Osteocyte (in vitro differentiated cells): ENCODE measurements around the gene INTS1. TPM values are rescaled to one million over a fixed set of nuclear protein-coding genes. Genes with fewer than 3 reads are reported as not detected.
"Not testable (repeated sequence)": the region's sequence is repeated elsewhere in the genome, so short reads cannot be mapped to it uniquely, and the experiment has no call there.

Source experiments
- DNase-seq: peaks from one replicate; pipeline ENCODE4 v3.0.0; 2021; ENCODE audit warnings: mixed read lengths; ENCODE audit not compliant: unreplicated experiment; ENCODE audit errors: extremely low spot score
- H3K27ac Mint-ChIP-seq: one replicate; pipeline ENCODE4 v1.8.0; 2021; ENCODE audit warnings: mild to moderate bottlenecking, mixed read lengths; ENCODE audit not compliant: unreplicated experiment
- H3K27me3 Mint-ChIP-seq: one replicate; pipeline ENCODE4 v1.8.0; 2021; ENCODE audit warnings: mixed read lengths; ENCODE audit not compliant: unreplicated experiment
- H3K36me3 Mint-ChIP-seq: one replicate; pipeline ENCODE4 v1.8.0; 2021; ENCODE audit warnings: mixed read lengths; ENCODE audit not compliant: unreplicated experiment
- H3K4me1 Mint-ChIP-seq: one replicate; pipeline ENCODE4 v1.8.0; 2021; ENCODE audit warnings: mixed read lengths; ENCODE audit not compliant: unreplicated experiment
- H3K4me3 Mint-ChIP-seq: one replicate; pipeline ENCODE4 v1.8.0; 2021; ENCODE audit warnings: mild to moderate bottlenecking, moderate library complexity, mixed read lengths; ENCODE audit not compliant: unreplicated experiment
- H3K9me3 Mint-ChIP-seq: one replicate; pipeline ENCODE4 v1.8.0; 2021; ENCODE audit warnings: mixed read lengths; ENCODE audit not compliant: unreplicated experiment
- total RNA-seq: library from RNA; stranded (reverse); gene quantifications from 2 replicates; pipeline ENCODE4 v1.2.1, GENCODE V29; 2021
- TF ChIP-seq, protein P1 (sequence below): fragments of 200-600 bp; sonication (generic); IDR thresholded peaks from 2 replicates; pipeline ENCODE4 v1.5.0; 2021; ENCODE audit warnings: antibody characterized with exemption, mild to moderate bottlenecking, moderate library complexity

INTS1 gene
- total RNA-seq, 1 donor from 2014 or later, result 121 TPM

DNA sequence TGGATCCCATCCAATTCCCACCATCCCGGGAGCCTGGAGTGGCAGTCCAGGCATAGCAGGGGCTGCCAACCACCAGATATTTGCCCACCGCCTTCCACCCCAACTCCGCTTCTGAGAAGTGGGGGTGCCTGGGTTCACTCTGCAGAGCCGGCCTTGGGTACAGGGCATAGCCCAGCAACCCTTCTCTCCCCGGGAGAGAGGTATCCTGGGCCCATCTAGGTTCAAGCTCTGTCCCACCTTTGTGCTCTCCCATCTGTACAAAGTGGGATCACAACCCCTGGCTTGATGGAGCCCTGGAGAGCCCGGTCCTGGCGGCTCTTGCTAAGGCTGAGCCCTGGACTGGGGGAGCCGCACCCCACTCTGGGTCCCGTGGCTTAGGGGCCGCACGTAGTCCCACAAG, 57.1 kb downstream of the INTS1 start:
- DNase-seq, result no peak
- H3K36me3 Mint-ChIP-seq, result no peaks in the 10 kb centered on the region
- H3K27me3 Mint-ChIP-seq, result no peaks in the 10 kb centered on the region
- no peak overlapping the region for H3K27ac Mint-ChIP-seq
- TF ChIP-seq, protein P1, sequence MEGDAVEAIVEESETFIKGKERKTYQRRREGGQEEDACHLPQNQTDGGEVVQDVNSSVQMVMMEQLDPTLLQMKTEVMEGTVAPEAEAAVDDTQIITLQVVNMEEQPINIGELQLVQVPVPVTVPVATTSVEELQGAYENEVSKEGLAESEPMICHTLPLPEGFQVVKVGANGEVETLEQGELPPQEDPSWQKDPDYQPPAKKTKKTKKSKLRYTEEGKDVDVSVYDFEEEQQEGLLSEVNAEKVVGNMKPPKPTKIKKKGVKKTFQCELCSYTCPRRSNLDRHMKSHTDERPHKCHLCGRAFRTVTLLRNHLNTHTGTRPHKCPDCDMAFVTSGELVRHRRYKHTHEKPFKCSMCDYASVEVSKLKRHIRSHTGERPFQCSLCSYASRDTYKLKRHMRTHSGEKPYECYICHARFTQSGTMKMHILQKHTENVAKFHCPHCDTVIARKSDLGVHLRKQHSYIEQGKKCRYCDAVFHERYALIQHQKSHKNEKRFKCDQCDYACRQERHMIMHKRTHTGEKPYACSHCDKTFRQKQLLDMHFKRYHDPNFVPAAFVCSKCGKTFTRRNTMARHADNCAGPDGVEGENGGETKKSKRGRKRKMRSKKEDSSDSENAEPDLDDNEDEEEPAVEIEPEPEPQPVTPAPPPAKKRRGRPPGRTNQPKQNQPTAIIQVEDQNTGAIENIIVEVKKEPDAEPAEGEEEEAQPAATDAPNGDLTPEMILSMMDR, result no peak
- H3K9me3 Mint-ChIP-seq, result no peaks in the 10 kb centered on the region
- no peak overlapping the region for H3K4me3 Mint-ChIP-seq
- peaks cover 22% of the 10 kb centered on the region for H3K4me1 Mint-ChIP-seq

DNA sequence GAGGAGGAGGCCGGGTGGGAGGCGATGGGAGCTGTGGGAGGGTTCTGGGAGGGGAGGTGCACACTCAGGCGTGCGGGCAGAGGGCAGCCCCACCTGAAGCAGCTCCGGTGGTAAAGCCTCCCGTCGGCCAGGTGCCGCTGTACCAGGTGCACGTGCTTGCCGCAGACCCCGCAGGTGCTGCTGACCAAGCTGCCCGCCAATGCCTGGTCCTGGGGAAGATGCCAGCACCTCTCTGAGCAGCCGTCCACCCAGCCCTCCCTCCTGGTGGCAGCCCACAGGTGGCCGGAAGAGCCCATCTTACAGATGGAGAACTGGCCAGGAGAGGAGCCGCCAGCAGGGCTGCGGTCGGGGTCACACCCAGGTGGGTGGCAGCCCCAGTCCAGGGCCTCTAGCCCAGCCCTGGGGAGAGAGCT, 57.6 kb downstream of the INTS1 start:
- H3K27ac Mint-ChIP-seq, result no peak overlapping the region
- TF ChIP-seq, protein P1, result no peak
- H3K9me3 Mint-ChIP-seq, result no peaks in the 10 kb centered on the region
- peaks cover 20% of the 10 kb centered on the region for H3K4me1 Mint-ChIP-seq
- H3K36me3 Mint-ChIP-seq, result no peaks in the 10 kb centered on the region
- no peak for DNase-seq
- H3K4me3 Mint-ChIP-seq, result no peak overlapping the region
- H3K27me3 Mint-ChIP-seq, result no peaks in the 10 kb centered on the region

DNA sequence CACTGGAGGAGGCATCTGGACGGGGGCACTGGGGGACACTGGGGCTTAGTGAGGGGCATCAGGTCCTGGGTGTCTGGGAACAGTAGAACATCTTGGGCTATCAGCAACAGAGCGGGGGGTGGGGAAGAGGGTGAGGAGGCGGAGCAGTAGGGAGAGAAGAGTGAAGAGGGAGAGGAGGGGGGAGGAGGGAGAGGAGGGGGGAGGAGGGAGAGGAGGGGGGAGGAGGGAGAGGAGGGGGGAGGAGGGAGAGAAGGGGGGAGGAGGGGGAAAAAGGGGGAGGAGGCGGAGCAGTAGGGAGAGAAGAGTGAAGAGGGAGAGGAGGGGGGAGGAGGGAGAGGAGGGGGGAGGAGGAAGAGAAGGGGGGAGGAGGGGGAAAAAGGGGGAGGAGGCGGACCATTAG, 58.2 kb downstream of the INTS1 start:
- H3K4me1 Mint-ChIP-seq, result peaks cover 14% of the 10 kb centered on the region
- not testable (repeated sequence) for H3K27me3 Mint-ChIP-seq, H3K36me3 Mint-ChIP-seq, DNase-seq, H3K4me3 Mint-ChIP-seq, H3K27ac Mint-ChIP-seq, H3K9me3 Mint-ChIP-seq

DNA sequence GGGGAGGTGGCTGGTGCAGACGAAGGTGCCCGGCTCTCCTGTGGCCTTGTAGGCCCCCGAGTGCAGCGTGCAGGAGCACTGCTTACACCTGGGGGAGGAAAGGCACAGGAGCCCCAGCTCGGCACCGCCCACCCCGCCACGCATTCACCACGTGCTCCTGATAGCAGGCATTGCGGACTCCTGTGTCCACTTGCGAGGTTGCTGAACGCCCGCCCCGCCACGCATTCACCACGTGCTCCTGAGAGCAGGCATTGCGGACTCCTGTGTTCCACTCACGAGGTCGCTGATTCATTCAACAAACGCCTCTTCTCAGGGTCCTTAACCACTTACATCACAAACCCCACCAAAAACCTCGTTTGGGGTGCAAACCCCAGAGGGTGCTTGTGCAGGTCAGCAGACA, 58.8 kb downstream of the INTS1 start:
- Mint-ChIP-seq H3K36me3 (no peaks in the 10 kb centered on the region), H3K9me3 (no peaks in the 10 kb centered on the region), H3K27me3 (no peaks in the 10 kb centered on the region), H3K27ac (no peak overlapping the region), H3K4me3 (no peak overlapping the region), H3K4me1 (peaks cover 7% of the 10 kb centered on the region)
- TF ChIP-seq, protein P1, result no peak
- DNase-seq, result no peak

DNA sequence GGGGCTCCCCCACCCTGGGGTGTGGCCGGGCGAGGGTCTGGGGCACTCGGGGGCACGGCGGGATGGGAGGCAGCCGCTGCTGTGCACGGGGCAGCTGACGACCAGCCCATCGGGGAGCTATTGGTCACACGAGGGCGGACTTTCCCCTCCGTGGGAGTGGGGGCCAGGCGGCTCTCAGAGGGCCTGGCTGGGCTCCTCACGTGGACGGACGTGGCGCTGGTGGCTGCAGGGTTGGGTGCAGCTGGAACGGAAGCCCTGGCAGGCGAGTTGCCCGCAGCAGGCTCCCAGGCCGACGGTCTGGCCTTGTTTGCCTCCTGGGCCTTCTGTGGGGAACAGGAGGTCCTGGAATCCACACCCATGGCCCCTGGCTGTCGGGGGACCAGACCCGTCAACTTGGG, 59.3 kb downstream of the INTS1 start:
- no peaks in the 10 kb centered on the region for H3K9me3 Mint-ChIP-seq
- no peaks in the 10 kb centered on the region for H3K36me3 Mint-ChIP-seq
- no peak overlapping the region for H3K4me3 Mint-ChIP-seq
- H3K4me1 Mint-ChIP-seq, result peaks cover 5% of the 10 kb centered on the region
- TF ChIP-seq, protein P1, result no peak
- no peak for DNase-seq
- H3K27ac Mint-ChIP-seq, result no peak overlapping the region
- H3K27me3 Mint-ChIP-seq, result no peaks in the 10 kb centered on the region
